Measurements from ENCODE around the gene BSDC1. TPM values are rescaled to one million over a fixed set of nuclear protein-coding genes. Genes with fewer than 3 reads are reported as not detected.

BSDC1 gene
- total RNA-seq, 1 experiment from 2014 or later = 45.1 TPM

GRCh38 chr1:32372149-32372756 is 22.0 kb downstream of the BSDC1 start:
- H3K4me2 ChIP-seq (ENCODE audit: low read depth, low read length, poor library complexity, severe bottlenecking) = no peak overlapping the region
- H3K4me3 ChIP-seq (ENCODE audit: low read length) = no peak overlapping the region
- no peak for DNase-seq
- no peaks in the 10 kb centered on the region for H3K79me2 ChIP-seq (ENCODE audit: low read length)
- no peaks in the 10 kb centered on the region for H3K9me2 ChIP-seq (replicated peaks; ENCODE audit: insufficient read depth, low read length)
- H3K4me1 ChIP-seq (ENCODE audit: low read length) = no peaks in the 10 kb centered on the region
- H2AFZ ChIP-seq (ENCODE audit: low read length) = no peak overlapping the region
- no peak overlapping the region for H3K9ac ChIP-seq (ENCODE audit: low read length)
- no peak overlapping the region for H3K27ac ChIP-seq (ENCODE audit: low read length)
- no peaks in the 10 kb centered on the region for H3K9me3 ChIP-seq (ENCODE audit: low read length)
- no peaks in the 10 kb centered on the region for H3K27me3 ChIP-seq (ENCODE audit: low read length)
- H4K20me1 ChIP-seq (ENCODE audit: insufficient read depth, low read depth, low read length) = no peaks in the 10 kb centered on the region
- peaks cover 7% of the 10 kb centered on the region; the same call in 1 of the 2 replicates for H3K36me3 ChIP-seq (ENCODE audit: insufficient read depth, low read length)

DNA sequence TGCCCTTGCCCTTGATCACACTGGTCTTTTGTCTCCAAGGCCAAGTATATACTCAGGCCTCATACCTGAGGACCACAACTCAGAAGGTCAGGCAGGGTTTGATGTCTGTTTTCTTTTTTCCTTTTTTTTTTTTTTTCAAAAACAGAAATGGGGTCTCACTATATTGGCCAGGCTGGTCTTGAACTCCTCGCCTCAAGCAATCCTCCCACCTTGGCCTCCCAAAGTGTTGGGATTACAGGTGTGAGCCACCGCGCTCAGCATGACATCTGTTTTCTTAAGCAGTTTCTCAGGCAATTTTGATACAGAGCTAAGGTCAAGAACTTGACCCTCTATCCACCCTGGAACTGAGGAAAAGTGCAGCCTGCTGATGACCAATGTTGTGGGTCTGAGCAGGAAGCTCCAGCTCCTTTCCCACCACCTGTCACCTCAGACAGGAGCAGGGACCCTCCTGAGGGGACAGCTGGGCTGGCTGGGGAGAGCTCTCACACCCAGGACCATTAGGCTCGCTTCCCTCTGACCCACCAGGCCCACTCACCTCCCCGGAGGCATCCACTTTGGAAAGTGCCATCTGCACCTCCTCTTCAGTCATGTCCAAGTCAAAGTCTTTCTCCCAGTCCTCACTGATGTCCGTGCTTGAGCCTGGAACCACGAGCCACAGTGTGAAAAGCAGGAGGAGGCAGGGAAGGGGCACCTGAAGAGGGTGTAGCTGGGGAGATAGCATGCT is 26.2 kb downstream of the BSDC1 start:
- DNase-seq = no peak
- Histone ChIP-seq H3K4me2 (ENCODE audit: low read depth, low read length, poor library complexity, severe bottlenecking) (no peak overlapping the region), H2AFZ (ENCODE audit: low read length) (no peak overlapping the region), H4K20me1 (ENCODE audit: insufficient read depth, low read depth, low read length) (no peaks in the 10 kb centered on the region), H3K9me3 (ENCODE audit: low read length) (no peaks in the 10 kb centered on the region), H3K27ac (ENCODE audit: low read length) (no peak overlapping the region), H3K4me3 (ENCODE audit: low read length) (no peak overlapping the region), H3K9ac (ENCODE audit: low read length) (no peak overlapping the region), H3K4me1 (ENCODE audit: low read length) (no peaks in the 10 kb centered on the region), H3K79me2 (ENCODE audit: low read length) (no peaks in the 10 kb centered on the region), H3K36me3 (ENCODE audit: insufficient read depth, low read length) (peaks cover 4% of the 10 kb centered on the region; the same call in 1 of the 2 replicates), H3K27me3 (ENCODE audit: low read length) (no peaks in the 10 kb centered on the region), H3K9me2 (replicated peaks; ENCODE audit: insufficient read depth, low read length) (no peaks in the 10 kb centered on the region)

DNA sequence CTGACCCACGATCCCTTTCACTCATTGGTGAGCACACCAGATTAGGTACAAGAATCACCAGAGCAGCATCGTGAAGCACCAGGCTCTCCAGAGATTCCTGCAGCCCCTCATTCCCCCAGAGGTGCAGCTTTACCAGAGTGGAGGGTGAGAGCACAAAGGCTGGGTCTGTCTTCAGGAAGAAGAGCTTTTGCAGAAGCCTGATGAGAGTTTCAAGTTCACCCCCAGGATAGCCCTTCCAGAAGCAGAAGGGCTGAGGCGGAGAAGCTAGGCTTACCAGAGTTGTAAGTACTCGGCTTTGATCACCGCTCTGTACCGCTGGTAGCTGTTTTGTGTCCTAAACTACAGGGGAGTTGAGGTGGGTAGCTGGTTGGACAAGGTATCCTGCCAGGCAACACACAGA is 28.8 kb downstream of the BSDC1 start:
- H3K36me3 ChIP-seq (ENCODE audit: insufficient read depth, low read length) = peaks cover 4% of the 10 kb centered on the region; the same call in 1 of the 2 replicates
- no peaks in the 10 kb centered on the region for H3K79me2 ChIP-seq (ENCODE audit: low read length)
- no peak overlapping the region for H3K9ac ChIP-seq (ENCODE audit: low read length)
- no peak for DNase-seq
- H2AFZ ChIP-seq (ENCODE audit: low read length) = no peak overlapping the region
- H3K4me3 ChIP-seq (ENCODE audit: low read length) = no peak overlapping the region
- no peaks in the 10 kb centered on the region for H3K27me3 ChIP-seq (ENCODE audit: low read length)
- no peaks in the 10 kb centered on the region for H4K20me1 ChIP-seq (ENCODE audit: insufficient read depth, low read depth, low read length)
- H3K9me2 ChIP-seq (replicated peaks; ENCODE audit: insufficient read depth, low read length) = no peaks in the 10 kb centered on the region
- no peak overlapping the region for H3K27ac ChIP-seq (ENCODE audit: low read length)
- H3K4me1 ChIP-seq (ENCODE audit: low read length) = peaks cover under 1% of the 10 kb centered on the region
- H3K9me3 ChIP-seq (ENCODE audit: low read length) = no peaks in the 10 kb centered on the region
- H3K4me2 ChIP-seq (ENCODE audit: low read depth, low read length, poor library complexity, severe bottlenecking) = no peak overlapping the region

DNA sequence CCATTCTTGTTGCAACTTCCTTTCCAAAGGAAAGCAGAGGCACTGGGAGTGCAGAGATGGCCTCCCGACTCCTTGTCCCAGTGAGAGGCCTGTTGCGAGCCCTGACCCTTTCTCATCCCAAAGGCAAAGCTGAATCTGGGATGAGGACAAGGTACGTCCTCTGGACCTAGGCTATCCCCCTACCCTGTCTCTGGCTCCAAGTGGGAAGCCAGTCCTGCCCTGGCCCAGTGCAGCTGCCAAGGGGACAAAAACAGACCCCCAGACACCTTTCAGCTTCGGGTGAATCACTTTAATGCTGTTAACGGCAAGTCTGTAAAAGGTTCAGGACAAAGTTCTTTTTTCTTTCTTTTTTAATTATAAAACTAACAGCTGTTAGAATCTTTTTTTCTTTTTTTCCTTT is 29.4 kb downstream of the BSDC1 start:
- H3K27me3 ChIP-seq (ENCODE audit: low read length) = no peaks in the 10 kb centered on the region

DNA sequence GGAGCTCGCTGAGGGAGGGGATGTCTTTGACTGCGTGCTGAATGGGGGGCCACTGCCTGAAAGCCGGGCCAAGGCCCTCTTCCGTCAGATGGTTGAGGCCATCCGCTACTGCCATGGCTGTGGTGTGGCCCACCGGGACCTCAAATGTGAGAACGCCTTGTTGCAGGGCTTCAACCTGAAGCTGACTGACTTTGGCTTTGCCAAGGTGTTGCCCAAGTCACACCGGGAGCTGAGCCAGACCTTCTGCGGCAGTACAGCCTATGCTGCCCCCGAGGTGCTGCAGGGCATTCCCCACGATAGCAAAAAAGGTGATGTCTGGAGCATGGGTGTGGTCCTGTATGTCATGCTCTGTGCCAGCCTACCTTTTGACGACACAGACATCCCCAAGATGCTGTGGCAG is 30.5 kb downstream of the BSDC1 start:
- Histone ChIP-seq H3K4me1 (ENCODE audit: low read length) (peaks cover 10% of the 10 kb centered on the region), H3K9me3 (ENCODE audit: low read length) (no peaks in the 10 kb centered on the region), H2AFZ (ENCODE audit: low read length) (no peak overlapping the region), H4K20me1 (ENCODE audit: insufficient read depth, low read depth, low read length) (no peaks in the 10 kb centered on the region), H3K4me3 (ENCODE audit: low read length) (no peak overlapping the region), H3K27me3 (ENCODE audit: low read length) (no peaks in the 10 kb centered on the region), H3K9me2 (replicated peaks; ENCODE audit: insufficient read depth, low read length) (no peaks in the 10 kb centered on the region), H3K36me3 (ENCODE audit: insufficient read depth, low read length) (peaks cover 4% of the 10 kb centered on the region; the same call in 1 of the 2 replicates), H3K27ac (ENCODE audit: low read length) (no peak overlapping the region), H3K79me2 (ENCODE audit: low read length) (no peaks in the 10 kb centered on the region), H3K4me2 (ENCODE audit: low read depth, low read length, poor library complexity, severe bottlenecking) (no peak overlapping the region), H3K9ac (ENCODE audit: low read length) (no peak overlapping the region)
- DNase-seq = no peak

More for the DNA sequence above, 29.4 kb downstream of the BSDC1 start:
- Histone ChIP-seq H3K79me2 (ENCODE audit: low read length) (no peaks in the 10 kb centered on the region), H2AFZ (ENCODE audit: low read length) (no peak overlapping the region), H3K36me3 (ENCODE audit: insufficient read depth, low read length) (peaks cover 4% of the 10 kb centered on the region; the same call in 1 of the 2 replicates), H3K4me2 (ENCODE audit: low read depth, low read length, poor library complexity, severe bottlenecking) (no peak overlapping the region), H3K9me2 (replicated peaks; ENCODE audit: insufficient read depth, low read length) (no peaks in the 10 kb centered on the region), H3K4me1 (ENCODE audit: low read length) (peaks cover 7% of the 10 kb centered on the region), H3K9me3 (ENCODE audit: low read length) (no peaks in the 10 kb centered on the region), H4K20me1 (ENCODE audit: insufficient read depth, low read depth, low read length) (no peaks in the 10 kb centered on the region), H3K27ac (ENCODE audit: low read length) (no peak overlapping the region), H3K4me3 (ENCODE audit: low read length) (no peak overlapping the region), H3K9ac (ENCODE audit: low read length) (no peak overlapping the region)
- no peak for DNase-seq

GRCh38 chr1:32362474-32363313 is 31.5 kb downstream of the BSDC1 start, which contains the start of the genes FAM229A and TSSK3:
Gene FAM229A, minus strand, starts transcription at chr1:32362485. Its CDS starts 394 bp downstream, at chr1:32362091.
Gene TSSK3, plus strand, starts transcription at chr1:32362539. Its CDS starts 163 bp downstream, at chr1:32362702.
- Histone ChIP-seq H3K9ac (ENCODE audit: low read length) (no peak within 1 kb of the TSS), H3K36me3 (ENCODE audit: insufficient read depth, low read length) (peaks cover 4% of the 10 kb centered on the region; the same call in 1 of the 2 replicates), H3K79me2 (ENCODE audit: low read length) (no peaks in the 10 kb centered on the region), H4K20me1 (ENCODE audit: insufficient read depth, low read depth, low read length) (no peaks in the 10 kb centered on the region), H3K27me3 (ENCODE audit: low read length) (no peaks in the 10 kb centered on the region), H3K9me3 (ENCODE audit: low read length) (no peaks in the 10 kb centered on the region), H3K27ac (ENCODE audit: low read length) (no peak within 1 kb of the TSS), H3K4me1 (ENCODE audit: low read length) (peaks cover 10% of the 10 kb centered on the region), H3K9me2 (replicated peaks; ENCODE audit: insufficient read depth, low read length) (no peaks in the 10 kb centered on the region), H2AFZ (ENCODE audit: low read length) (no peak within 1 kb of the TSS), H3K4me2 (ENCODE audit: low read depth, low read length, poor library complexity, severe bottlenecking) (no peak within 1 kb of the TSS), H3K4me3 (ENCODE audit: low read length) (no peak within 1 kb of the TSS)
- DNase-seq = no peak

DNA sequence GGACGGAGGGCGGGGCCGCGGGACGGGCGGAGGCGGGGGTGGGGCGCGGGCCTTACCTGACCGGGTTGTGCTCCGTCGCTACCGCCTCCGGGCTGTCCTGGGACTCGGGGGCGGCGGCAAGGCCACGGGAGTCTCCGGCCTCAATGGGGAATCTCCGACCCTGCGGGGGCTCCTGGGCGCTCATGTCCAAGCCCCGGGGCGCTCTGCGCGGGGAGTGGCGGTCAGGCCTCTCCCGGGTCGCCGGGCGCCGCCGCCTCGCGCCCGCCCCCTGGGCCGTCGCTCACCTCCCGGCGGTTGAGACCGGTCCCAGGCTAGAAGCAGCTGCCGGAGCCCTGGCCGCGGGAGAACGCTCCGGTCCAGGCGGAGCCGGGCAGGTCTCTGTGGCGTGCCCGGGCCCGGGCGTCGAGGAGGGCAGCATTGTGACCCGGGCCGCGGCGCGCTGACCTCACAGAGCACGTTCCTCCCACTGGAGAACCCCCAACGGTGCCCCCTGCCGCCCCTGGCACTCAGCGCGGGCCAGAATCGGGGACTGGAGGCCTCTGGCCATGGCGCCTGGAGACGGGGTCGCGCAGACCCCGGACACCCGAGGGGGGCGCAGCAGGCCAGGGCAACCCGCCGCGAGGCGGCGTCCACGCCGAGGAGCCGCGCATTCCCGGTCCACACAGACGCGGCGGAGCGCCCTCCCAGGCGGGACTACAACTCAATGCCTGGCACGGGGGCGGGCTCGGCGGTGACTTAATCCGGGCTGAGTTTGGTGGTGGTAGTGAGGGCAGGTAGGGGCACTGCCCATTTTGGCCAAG is 32.4 kb downstream of the BSDC1 start:
- no peaks in the 10 kb centered on the region for H3K9me3 ChIP-seq (ENCODE audit: low read length)
- H3K9ac ChIP-seq (ENCODE audit: low read length) = no peak overlapping the region
- no peaks in the 10 kb centered on the region for H3K27me3 ChIP-seq (ENCODE audit: low read length)
- H3K27ac ChIP-seq (ENCODE audit: low read length) = no peak overlapping the region
- no peaks in the 10 kb centered on the region for H3K79me2 ChIP-seq (ENCODE audit: low read length)
- H3K36me3 ChIP-seq (ENCODE audit: insufficient read depth, low read length) = peaks cover 4% of the 10 kb centered on the region; the same call in 1 of the 2 replicates
- no peak for DNase-seq
- H4K20me1 ChIP-seq (ENCODE audit: insufficient read depth, low read depth, low read length) = no peaks in the 10 kb centered on the region
- no peak overlapping the region for H3K4me2 ChIP-seq (ENCODE audit: low read depth, low read length, poor library complexity, severe bottlenecking)
- H3K4me1 ChIP-seq (ENCODE audit: low read length) = peaks cover 10% of the 10 kb centered on the region
- H3K9me2 ChIP-seq (replicated peaks; ENCODE audit: insufficient read depth, low read length) = no peaks in the 10 kb centered on the region
- H3K4me3 ChIP-seq (ENCODE audit: low read length) = no peak overlapping the region
- no peak overlapping the region for H2AFZ ChIP-seq (ENCODE audit: low read length)

Data from Karpas-422 (cell line).